SW480 (cell line): ENCODE measurements around the gene EDN3.
A peak's percentile ranks its signal among the peaks of the same experiment; 100 is the strongest.
"Not testable (repeated sequence)": the region's sequence is repeated elsewhere in the genome, so short reads cannot be mapped to it uniquely, and the experiment has no call there.

Source experiments
- DNase-seq: peaks from one replicate; pipeline ENCODE4 v3.0.0-alpha.2; 2016; ENCODE audit warnings: low spot score

EDN3 gene

GRCh38 chr20:59336540-59336939, 36.1 kb downstream of the EDN3 start:
- no peak for DNase-seq

GRCh38 chr20:59338444-59338843, 38.0 kb downstream of the EDN3 start:
- not testable (repeated sequence) for DNase-seq

GRCh38 chr20:59340201-59340885, 39.9 kb downstream of the EDN3 start:
- no peak for DNase-seq

GRCh38 chr20:59341285-59342022, 41.0 kb downstream of the EDN3 start:
- not testable (repeated sequence) for DNase-seq

GRCh38 chr20:59342023-59342957, 41.9 kb downstream of the EDN3 start:
- no peak for DNase-seq

- no peak for DNase-seq
Measured at GRCh38 chr20:59346061-59346460, 45.6 kb downstream of the EDN3 start.

GRCh38 chr20:59349277-59349676, 48.9 kb downstream of the EDN3 start:
- no peak for DNase-seq

GRCh38 chr20:59350330-59351156, 50.1 kb downstream of the EDN3 start:
- no peak for DNase-seq

GRCh38 chr20:59351157-59352040, 51.0 kb downstream of the EDN3 start:
- DNase-seq: peak; percentile 51

GRCh38 chr20:59352541-59352940, 52.1 kb downstream of the EDN3 start:
- DNase-seq: no peak

GRCh38 chr20:59352990-59353389, 52.6 kb downstream of the EDN3 start:
- DNase-seq: no peak

- DNase-seq: no peak
Measured at GRCh38 chr20:59354460-59354859, 54.0 kb downstream of the EDN3 start.

GRCh38 chr20:59355242-59355641, 54.8 kb downstream of the EDN3 start:
- DNase-seq: no peak

- DNase-seq: no peak
Measured at GRCh38 chr20:59356662-59357165, 56.3 kb downstream of the EDN3 start.

- DNase-seq: not testable (repeated sequence)
Measured at GRCh38 chr20:59358793-59359192, 58.4 kb downstream of the EDN3 start.

GRCh38 chr20:59359906-59360725, 59.7 kb downstream of the EDN3 start:
- no peak for DNase-seq

- no peak for DNase-seq
Measured at GRCh38 chr20:59360934-59361333, 60.5 kb downstream of the EDN3 start.

- DNase-seq: no peak
Measured at GRCh38 chr20:59361411-59361810, 61.0 kb downstream of the EDN3 start.

GRCh38 chr20:59363101-59363500, 62.7 kb downstream of the EDN3 start:
- DNase-seq: no peak
